GM18519 (cell line): ENCODE results near the gene BMP6.
A peak's percentile ranks its signal among the peaks of the same experiment; 100 is the strongest.

Experiments used
- ATAC-seq: cut with Tn5 transposase; IDR thresholded peaks from one replicate; pipeline ENCODE4 v1.9.1; 2021; ENCODE audit warnings: mild to moderate bottlenecking, moderate library complexity; ENCODE audit not compliant: unreplicated experiment, low FRiP score

Gene BMP6

GRCh38 chr6:7899101-7899888 is 173.4 kb downstream of the BMP6 start:
- ATAC-seq, result no peak

GRCh38 chr6:7899889-7900213 is 174.0 kb downstream of the BMP6 start:
- no peak for ATAC-seq

- ATAC-seq, result no peak
Observed at GRCh38 chr6:7900621-7901020, 174.7 kb downstream of the BMP6 start.

- ATAC-seq, result no peak
Observed at GRCh38 chr6:7901056-7901455, 175.2 kb downstream of the BMP6 start.

DNA sequence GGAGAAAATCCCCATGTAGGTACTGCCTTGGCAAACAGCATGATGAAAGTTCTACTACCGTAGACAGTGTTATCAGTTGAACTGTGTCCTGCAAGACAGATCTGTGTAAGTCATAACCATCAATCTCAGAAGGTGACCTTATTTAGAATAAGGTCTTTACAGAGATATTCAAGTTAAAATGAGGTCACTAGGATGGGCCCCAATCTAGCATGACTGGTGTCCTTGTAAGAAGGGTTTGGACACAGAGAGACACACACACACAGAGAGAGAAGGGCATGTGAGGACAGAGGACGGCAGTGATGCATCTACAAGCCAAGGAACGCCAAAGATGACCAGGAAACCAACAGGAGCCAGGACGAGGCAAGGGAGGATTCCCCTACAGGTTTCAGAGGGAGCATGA is 175.9 kb downstream of the BMP6 start:
- ATAC-seq, result no peak

DNA sequence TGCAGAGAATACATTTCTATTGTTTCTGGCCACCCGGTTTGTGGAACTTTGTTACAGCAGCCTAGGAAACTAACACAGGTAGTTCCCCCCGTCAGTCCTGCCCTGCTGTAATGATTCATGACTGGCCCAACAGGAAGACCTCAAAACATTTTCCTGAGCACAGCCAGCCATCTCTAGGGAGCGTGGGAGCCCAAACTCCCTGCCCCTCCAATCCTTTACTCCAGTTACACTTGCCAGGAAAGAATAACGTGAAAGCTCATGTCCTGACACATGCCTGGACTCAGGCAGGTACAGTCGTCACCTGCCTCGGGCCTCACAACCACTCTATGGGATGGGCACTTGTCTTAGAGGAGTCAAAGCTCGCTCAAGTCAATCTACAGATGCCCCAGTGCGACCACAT is 176.3 kb downstream of the BMP6 start:
- no peak for ATAC-seq

GRCh38 chr6:7902867-7903266 is 177.0 kb downstream of the BMP6 start:
- no peak for ATAC-seq

DNA sequence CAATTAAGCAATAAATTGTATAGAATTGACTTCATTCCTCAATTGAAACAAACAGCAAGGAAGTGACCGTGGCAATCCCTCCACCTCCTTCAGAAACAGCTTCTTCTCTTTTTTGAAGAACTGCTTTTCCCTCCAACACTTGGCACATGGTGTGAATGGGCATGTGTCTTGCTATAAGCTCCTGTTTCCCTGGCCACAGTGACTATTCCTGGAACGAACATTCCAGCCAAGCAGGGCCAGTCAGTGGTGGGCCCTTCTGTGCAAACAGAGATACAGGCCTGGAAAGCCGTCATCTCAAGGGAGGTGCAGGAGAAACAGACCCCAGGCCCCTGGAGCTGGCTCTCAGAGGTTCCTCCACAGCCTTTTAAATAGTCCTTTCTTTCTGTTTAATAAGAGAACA is 177.8 kb downstream of the BMP6 start:
- no peak for ATAC-seq

- no peak for ATAC-seq
Observed at GRCh38 chr6:7904654-7905319, 178.9 kb downstream of the BMP6 start.

DNA sequence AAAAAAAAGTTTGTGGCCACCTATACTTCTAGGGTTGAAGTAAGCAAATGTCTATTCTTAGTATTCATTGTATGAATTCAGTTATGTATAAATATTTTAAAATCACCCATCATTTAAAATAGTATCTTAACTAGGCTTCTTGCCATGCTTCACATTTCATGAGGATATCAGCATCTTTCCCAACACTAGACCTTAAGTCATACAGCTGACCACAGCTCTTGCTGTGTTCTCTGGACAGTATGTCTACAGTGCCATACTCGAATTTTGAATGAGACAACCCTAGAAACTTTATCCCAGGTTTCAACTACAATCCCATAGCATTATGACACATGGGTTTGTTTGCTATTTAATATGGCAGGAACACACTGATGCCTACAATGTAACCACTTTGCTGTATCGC is 179.5 kb downstream of the BMP6 start:
- ATAC-seq, result no peak

GRCh38 chr6:7906741-7907140 is 180.8 kb downstream of the BMP6 start:
- ATAC-seq, result no peak

DNA sequence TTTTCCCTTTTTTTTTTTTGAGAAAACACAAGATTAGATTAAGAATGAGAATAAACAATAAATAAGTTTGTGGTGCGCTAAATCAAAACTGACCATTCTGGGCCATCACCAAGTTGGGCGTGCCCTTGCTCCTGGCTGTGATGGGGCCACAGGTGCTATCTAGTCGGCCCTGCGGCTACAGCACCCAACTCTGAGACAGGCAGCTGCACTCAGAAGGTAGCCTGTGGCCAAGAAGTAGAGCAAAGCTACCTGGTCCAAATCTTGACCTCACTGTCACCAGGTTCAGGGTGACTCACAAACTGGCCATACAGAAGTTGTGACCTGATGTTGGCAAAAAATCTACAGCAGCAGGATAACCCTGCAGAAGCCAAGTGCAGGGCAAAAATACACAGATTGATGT is 181.3 kb downstream of the BMP6 start:
- no peak for ATAC-seq

DNA sequence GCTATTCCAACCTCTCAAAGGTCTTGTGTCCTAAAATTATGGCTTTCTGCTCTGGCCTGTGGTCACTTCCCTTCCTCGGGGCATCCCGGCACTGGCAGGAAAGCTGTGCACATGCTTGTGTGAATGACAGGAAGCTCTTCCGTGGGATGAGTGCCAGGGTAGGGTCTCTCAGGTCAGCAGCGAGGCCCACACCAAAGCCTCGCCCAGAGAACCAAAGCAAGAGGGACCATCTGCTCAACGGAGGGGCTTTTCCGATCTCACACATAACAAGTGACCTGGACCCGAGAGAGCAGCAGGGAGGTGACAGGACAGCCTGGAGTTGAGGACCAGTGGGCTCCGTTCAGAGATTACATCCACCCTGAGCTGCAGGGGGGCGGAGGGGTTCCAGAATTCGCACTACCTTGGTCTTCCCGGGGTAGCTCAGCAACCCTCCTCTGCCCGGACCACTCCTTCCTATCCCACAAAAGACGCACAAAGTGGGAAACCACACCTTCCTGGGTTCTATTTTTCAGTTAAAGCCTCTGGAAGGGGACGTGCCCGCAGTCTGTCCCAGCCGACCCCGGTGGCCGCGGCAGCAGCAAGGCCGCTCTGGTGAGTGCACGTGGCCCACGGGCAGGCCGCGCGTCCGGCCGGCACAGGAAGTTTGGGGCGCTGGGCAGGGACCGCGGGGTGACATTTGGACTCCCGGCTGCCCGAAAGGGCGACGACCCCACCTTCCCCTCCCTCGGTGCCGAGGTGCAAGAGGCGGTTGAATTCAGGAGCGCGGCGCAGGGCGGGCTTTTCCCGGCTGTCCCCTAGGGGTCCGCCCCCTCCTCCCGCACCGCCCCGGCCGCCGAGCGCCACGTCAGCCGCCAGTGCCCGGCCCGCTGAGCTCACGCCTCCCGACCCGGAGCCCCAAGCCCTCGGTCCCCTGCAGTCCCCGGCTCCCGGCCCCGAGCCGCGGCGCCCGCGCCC is 183.7 kb downstream of the BMP6 start:
- no peak for ATAC-seq

- no peak for ATAC-seq
Observed at GRCh38 chr6:7910298-7910653, 184.4 kb downstream of the BMP6 start.

DNA sequence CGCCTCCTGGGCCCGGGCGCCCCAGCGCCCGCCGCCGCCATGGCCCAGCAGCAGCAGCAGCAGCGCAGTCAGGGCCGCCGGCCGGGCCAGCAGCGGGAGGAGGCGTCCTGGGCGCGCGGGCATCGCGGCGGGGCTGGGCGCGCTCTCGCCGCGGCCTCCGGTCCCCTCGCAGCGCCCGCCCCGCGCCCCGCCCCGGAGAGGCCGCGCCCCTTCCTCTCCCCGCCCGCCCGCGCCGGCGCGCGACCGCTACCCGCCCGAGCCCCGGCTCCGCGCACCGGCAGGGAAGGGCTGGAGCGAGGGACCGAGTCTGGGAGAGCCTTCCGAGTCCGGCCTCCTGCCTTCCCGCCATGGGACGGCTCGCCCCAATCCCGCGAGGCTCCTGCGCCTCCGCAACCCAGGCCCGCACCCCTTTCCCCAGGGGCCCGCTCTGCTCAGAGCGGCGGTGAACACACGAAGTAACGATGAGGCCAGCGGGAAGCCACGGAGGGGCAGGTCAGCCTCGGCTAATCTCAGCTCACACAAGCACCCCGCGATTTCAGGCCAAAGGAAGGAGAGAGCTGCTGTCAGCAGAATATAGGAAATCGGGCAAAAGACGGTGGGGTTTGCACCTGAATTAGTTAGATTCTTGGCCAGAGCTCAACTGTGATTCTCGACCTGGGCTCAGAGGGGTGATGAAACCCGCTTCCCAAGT is 184.9 kb downstream of the BMP6 start, which contains the start of gene TXNDC5:
TXNDC5 (minus strand) TSS at position 135 of the 691 bp plus-strand sequence; CDS start at position 123, 12 bp downstream.
- ATAC-seq, result peak; percentile 46

- no peak for ATAC-seq
Observed at GRCh38 chr6:7911345-7911725, 185.4 kb downstream of the BMP6 start.

DNA sequence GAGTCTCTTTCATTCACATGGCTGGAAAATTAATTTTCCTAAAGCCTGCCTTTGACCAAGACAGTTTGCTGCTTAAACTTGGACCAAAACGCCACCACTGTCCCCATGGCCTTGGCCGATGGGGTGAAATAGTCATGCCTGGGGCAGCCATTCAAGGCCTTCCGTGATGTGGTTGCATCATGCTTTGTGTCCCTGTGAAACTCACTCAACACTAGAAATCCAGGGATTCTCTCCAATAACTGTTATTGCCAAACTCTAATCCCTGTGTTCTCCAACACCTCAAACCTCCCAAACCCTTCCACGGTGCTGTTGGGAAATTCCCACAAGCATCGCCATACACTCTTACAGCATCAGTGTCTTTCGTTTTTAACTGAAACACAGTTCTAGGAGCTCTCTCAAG is 186.1 kb downstream of the BMP6 start:
- no peak for ATAC-seq

DNA sequence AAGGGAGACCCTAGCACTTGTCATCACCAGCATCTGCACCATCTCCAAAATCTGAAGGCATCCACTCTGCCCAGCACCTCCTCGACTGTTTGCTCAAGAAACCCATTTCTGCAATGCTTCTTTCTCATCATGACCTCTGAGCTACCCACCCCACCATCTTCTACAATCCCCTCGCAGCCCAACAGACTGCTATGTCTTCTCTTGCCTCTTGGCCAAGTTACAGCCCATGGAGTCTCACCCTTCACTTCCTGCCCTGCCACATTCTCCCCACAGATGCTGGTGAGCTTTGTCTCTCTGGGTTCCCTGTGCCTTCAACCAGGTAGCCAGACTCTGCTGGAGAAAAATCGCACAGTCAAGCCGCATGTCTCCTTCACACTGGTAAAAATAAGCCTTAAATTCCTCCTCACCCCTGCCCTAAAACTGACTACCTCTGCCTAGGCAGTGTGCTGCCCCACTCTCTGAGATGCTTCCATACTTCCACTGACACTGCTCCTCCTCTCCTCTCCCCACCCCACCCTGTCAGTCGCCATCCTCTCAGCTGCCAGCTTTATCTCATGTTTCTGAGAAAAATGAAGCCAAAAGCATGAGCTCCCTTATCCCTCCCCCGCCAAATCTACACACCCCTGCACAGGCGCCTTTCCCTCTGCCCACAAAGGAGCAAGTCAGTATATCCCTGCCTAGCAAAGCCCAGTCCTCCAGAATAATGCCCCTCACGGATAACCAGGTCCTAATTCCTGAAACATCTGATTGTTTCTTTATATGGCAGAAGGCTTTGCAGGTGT is 187.0 kb downstream of the BMP6 start:
- ATAC-seq, result no peak

- ATAC-seq, result no peak
Observed at GRCh38 chr6:7914311-7914710, 188.4 kb downstream of the BMP6 start.
